ENCODE results near the gene CCNY. TPM values are rescaled to one million over a fixed set of nuclear protein-coding genes. Genes with fewer than 3 reads are reported as not detected.

CCNY gene
- total RNA-seq, 6 experiments from 2014 or later: 22.4 to 49.2 (median 41.4) TPM

- Histone ChIP-seq H3K9me3 (no peaks in the 10 kb centered on the region), H3K36me3 (peaks cover 0 to 2% (median 0%) of the 10 kb centered on the region in 4 donors), H3K4me3 (no peak overlapping the region), H3K4me1 (no peaks in the 10 kb centered on the region), H3K27me3 (no peaks in the 10 kb centered on the region), H3K27ac (no peak overlapping the region)
- WGBS (ENCODE audit: insufficient coverage, low coverage, low lambda C conversion rate, missing lambda C conversion rate): 69% methylated on average over 7 of the region's 7 CpGs
- TF ChIP-seq CTCF (IDR thresholded peaks at IDR 0.05): no peak
- TF ChIP-seq POLR2A (IDR thresholded peaks at IDR 0.05): no peak
- intact Hi-C loops (cut with DNase I): no loop called here
- ATAC-seq (no peak), DNase-seq (no peak)
Observed at GRCh38 chr10:35540296-35541164, 204.2 kb downstream of the CCNY start.

GRCh38 chr10:35541720-35542119, 205.4 kb downstream of the CCNY start:
- Histone ChIP-seq H3K36me3 (peaks cover 0 to 2% (median 0%) of the 10 kb centered on the region in 4 donors), H3K4me1 (no peaks in the 10 kb centered on the region), H3K27ac (no peak overlapping the region), H3K27me3 (no peaks in the 10 kb centered on the region), H3K9me3 (no peaks in the 10 kb centered on the region), H3K4me3 (no peak overlapping the region)
- no peak for TF ChIP-seq POLR2A (IDR thresholded peaks at IDR 0.05)
- no peak for TF ChIP-seq CTCF (IDR thresholded peaks at IDR 0.05)
- ATAC-seq (no peak), DNase-seq (no peak)
- WGBS (ENCODE audit: insufficient coverage, low coverage, low lambda C conversion rate, missing lambda C conversion rate): 90% methylated on average over 1 of the region's 1 CpG
- intact Hi-C loops (cut with DNase I): no loop called here

GRCh38 chr10:35542303-35542702, 206.0 kb downstream of the CCNY start:
- H3K9me3 ChIP-seq: no peaks in the 10 kb centered on the region
- no peaks in the 10 kb centered on the region for H3K4me1 ChIP-seq
- H3K27ac ChIP-seq: no peak overlapping the region
- WGBS (ENCODE audit: insufficient coverage, low coverage, low lambda C conversion rate, missing lambda C conversion rate): 58% methylated on average over 2 of the region's 4 CpGs
- no peak overlapping the region for H3K4me3 ChIP-seq
- peak in 1 of 4 donors; percentile 95 for ATAC-seq
- H3K36me3 ChIP-seq: peaks cover 0 to 2% (median 0%) of the 10 kb centered on the region in 4 donors
- intact Hi-C loops (cut with DNase I): no loop called here
- DNase-seq: no peak
- H3K27me3 ChIP-seq: no peaks in the 10 kb centered on the region
- TF ChIP-seq CTCF (IDR thresholded peaks at IDR 0.05) (no peak), POLR2A (IDR thresholded peaks at IDR 0.05) (no peak)

GRCh38 chr10:35545079-35545657, 208.9 kb downstream of the CCNY start:
- no peak overlapping the region for H3K27ac ChIP-seq
- no peaks in the 10 kb centered on the region for H3K4me1 ChIP-seq
- peaks cover 0 to 2% (median 0%) of the 10 kb centered on the region in 4 donors for H3K36me3 ChIP-seq
- intact Hi-C loops (cut with DNase I): no loop called here
- H3K9me3 ChIP-seq: no peaks in the 10 kb centered on the region
- no peaks in the 10 kb centered on the region for H3K27me3 ChIP-seq
- ATAC-seq (no peak), DNase-seq (no peak)
- WGBS (ENCODE audit: insufficient coverage, low coverage, low lambda C conversion rate, missing lambda C conversion rate): 91% methylated on average over 4 of the region's 10 CpGs
- no peak overlapping the region for H3K4me3 ChIP-seq
- TF ChIP-seq CTCF (IDR thresholded peaks at IDR 0.05) (no peak), POLR2A (IDR thresholded peaks at IDR 0.05) (no peak)
